Suprapubic skin (tissue), 4 donors: ENCODE results near the gene SSR4. TPM values are rescaled to one million over a fixed set of nuclear protein-coding genes. Genes with fewer than 3 reads are reported as not detected.

Experiments used
- DNase-seq, 2 donors: peaks; one replicate each; pipeline ENCODE4 v3.0.0-alpha.2; 2019; ENCODE audit warnings: low spot score in 2 of 2
- H3K27ac ChIP-seq: fragments of 200-600 bp; sonication (generic); one replicate; pipeline ENCODE4 v1.5.1; 2019
- H3K27me3 ChIP-seq: fragments of 200-600 bp; sonication (generic); one replicate; pipeline ENCODE4 v1.5.1; 2019
- H3K36me3 ChIP-seq: fragments of 200-600 bp; sonication (generic); one replicate; pipeline ENCODE4 v1.5.1; 2019
- H3K4me1 ChIP-seq: fragments of 200-600 bp; sonication (generic); one replicate; pipeline ENCODE4 v1.5.1; 2019
- H3K4me3 ChIP-seq: fragments of 200-600 bp; sonication (generic); one replicate; pipeline ENCODE4 v1.5.1; 2019; ENCODE audit warnings: mild to moderate bottlenecking
- H3K9me3 ChIP-seq: fragments of 200-600 bp; sonication (generic); one replicate; pipeline ENCODE4 v1.5.1; 2019
- EP300 ChIP-seq: sonication (generic); formaldehyde crosslinking; IDR thresholded peaks from one replicate; pipeline ENCODE4 v1.6.1; 2017; ENCODE audit warnings: antibody characterized with exemption
- POLR2A ChIP-seq, 2 donors: fragments of 450-650 bp; IDR thresholded peaks; one replicate each; pipeline ENCODE4 v1.6.1; 2017; ENCODE audit warnings: antibody characterized with exemption in 2 of 2, mild to moderate bottlenecking in 2 of 2, moderate library complexity in 2 of 2
- POLR2AphosphoS5 ChIP-seq, 3 donors: sonication (generic); formaldehyde crosslinking; IDR thresholded peaks; one replicate each; pipeline ENCODE4 v1.6.1; 2017; ENCODE audit warnings: antibody characterized with exemption in 3 of 3
- WGBS: methylation state at CpG from one replicate; pipeline ENCODE4 v1.1.5; 2018; 5-methylcytosine and 5-hydroxymethylcytosine counted together
- total RNA-seq, 4 donors: library from RNA; depleted of rRNA; stranded (reverse); fragments of >200 nt; gene quantifications; one replicate each; pipeline ENCODE4 v1.1.0, GENCODE V29; 2016
- TF ChIP-seq, protein P1 (sequence below), 2 donors: fragments of 200-600 bp in 1 of 2; fragments of 450-650 bp in 1 of 2; sonication (generic) in 1 of 2; IDR thresholded peaks; one replicate each; pipeline ENCODE4 v1.5.1; 2016 to 2019; ENCODE audit warnings: antibody characterized with exemption in 2 of 2, mild to moderate bottlenecking in 1 of 2, moderate library complexity in 1 of 2

The SSR4 gene
- total RNA-seq, 4 donors from 2014 or later: 86.7 to 200 (median 150) TPM

- Histone ChIP-seq H3K27ac (no peak overlapping the region), H3K27me3 (peaks cover 3% of the 10 kb centered on the region), H3K36me3 (no peaks in the 10 kb centered on the region), H3K4me1 (no peaks in the 10 kb centered on the region), H3K9me3 (no peaks in the 10 kb centered on the region), H3K4me3 (no peak overlapping the region)
- DNase-seq: no peak
- WGBS: 39% methylated on average over 6 of the region's 6 CpGs
- TF ChIP-seq POLR2AphosphoS5 (IDR thresholded peaks at IDR 0.05): no peak
- no peak for TF ChIP-seq EP300
- TF ChIP-seq, protein P1, sequence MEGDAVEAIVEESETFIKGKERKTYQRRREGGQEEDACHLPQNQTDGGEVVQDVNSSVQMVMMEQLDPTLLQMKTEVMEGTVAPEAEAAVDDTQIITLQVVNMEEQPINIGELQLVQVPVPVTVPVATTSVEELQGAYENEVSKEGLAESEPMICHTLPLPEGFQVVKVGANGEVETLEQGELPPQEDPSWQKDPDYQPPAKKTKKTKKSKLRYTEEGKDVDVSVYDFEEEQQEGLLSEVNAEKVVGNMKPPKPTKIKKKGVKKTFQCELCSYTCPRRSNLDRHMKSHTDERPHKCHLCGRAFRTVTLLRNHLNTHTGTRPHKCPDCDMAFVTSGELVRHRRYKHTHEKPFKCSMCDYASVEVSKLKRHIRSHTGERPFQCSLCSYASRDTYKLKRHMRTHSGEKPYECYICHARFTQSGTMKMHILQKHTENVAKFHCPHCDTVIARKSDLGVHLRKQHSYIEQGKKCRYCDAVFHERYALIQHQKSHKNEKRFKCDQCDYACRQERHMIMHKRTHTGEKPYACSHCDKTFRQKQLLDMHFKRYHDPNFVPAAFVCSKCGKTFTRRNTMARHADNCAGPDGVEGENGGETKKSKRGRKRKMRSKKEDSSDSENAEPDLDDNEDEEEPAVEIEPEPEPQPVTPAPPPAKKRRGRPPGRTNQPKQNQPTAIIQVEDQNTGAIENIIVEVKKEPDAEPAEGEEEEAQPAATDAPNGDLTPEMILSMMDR (IDR thresholded peaks at IDR 0.05): no peak
- no peak for TF ChIP-seq POLR2A (IDR thresholded peaks at IDR 0.05)
These were observed 50.7 kb downstream of the SSR4 start for GRCh38 chrX:153845195-153845594.

GRCh38 chrX:153845842-153846241, 51.4 kb downstream of the SSR4 start:
- TF ChIP-seq POLR2AphosphoS5 (IDR thresholded peaks at IDR 0.05): no peak
- TF ChIP-seq EP300: no peak
- TF ChIP-seq, protein P1 (IDR thresholded peaks at IDR 0.05): no peak
- no peak for TF ChIP-seq POLR2A (IDR thresholded peaks at IDR 0.05)
- peaks cover 3% of the 10 kb centered on the region for H3K27me3 ChIP-seq
- no peak for DNase-seq
- 29% methylated on average over 3 of the region's 3 CpGs for WGBS
- H3K9me3 ChIP-seq: no peaks in the 10 kb centered on the region
- no peaks in the 10 kb centered on the region for H3K4me1 ChIP-seq
- no peaks in the 10 kb centered on the region for H3K36me3 ChIP-seq
- no peak overlapping the region for H3K4me3 ChIP-seq
- no peak overlapping the region for H3K27ac ChIP-seq

Other genes with a start within 250 kb of the SSR4 start
- gene CCNQ, start 195.5 kb upstream of the SSR4 start, total RNA-seq: 10 to 100 TPM; 16.4 to 33.2 (median 29.3) TPM
- gene DUSP9, start 147.5 kb upstream of the SSR4 start, total RNA-seq: under 1 TPM in 2 of 4 donors, not detected in 2; 0.19 to 0.48 TPM
- 1 to 10 TPM; 1.2 to 1.8 (median 1.4) TPM for gene PNCK, start 120.9 kb upstream of the SSR4 start, total RNA-seq
- gene SLC6A8, start 106.7 kb upstream of the SSR4 start, total RNA-seq: 10 to 100 TPM; 26.1 to 74.1 (median 45.2) TPM
- 100 to 1,000 TPM; 112 to 170 (median 167) TPM for gene BCAP31, start 70.3 kb upstream of the SSR4 start, total RNA-seq
- gene ABCD1, start 69.8 kb upstream of the SSR4 start, total RNA-seq: 1 to 10 TPM; 5.9 to 9.4 (median 7.4) TPM
- 10 to 100 TPM; 13.5 to 23.9 (median 19.8) TPM for gene PLXNB3, start 30.4 kb upstream of the SSR4 start, total RNA-seq
- 1 to 10 TPM in 2 of 4 donors, under 1 TPM in 2; 0.42 to 3.1 (median 1.2) TPM for gene SRPK3, start 13.6 kb upstream of the SSR4 start, total RNA-seq
- gene IDH3G, start 293 bp upstream of the SSR4 start, total RNA-seq: 100 to 1,000 TPM in 1 of 4 donors, 10 to 100 TPM in 3; 58.1 to 105 (median 93.8) TPM
- gene PDZD4, start 35.9 kb downstream of the SSR4 start, total RNA-seq: 1 to 10 TPM; 2.0 to 6.3 (median 3.0) TPM
- 10 to 100 TPM in 1 of 4 donors, 1 to 10 TPM in 3; 4.1 to 10.4 (median 8.5) TPM for gene L1CAM, start 91.5 kb downstream of the SSR4 start, total RNA-seq
- 1 to 10 TPM in 3 of 4 donors, under 1 TPM in 1; 0.78 to 2.4 (median 1.5) TPM for gene AVPR2, start 110.0 kb downstream of the SSR4 start, total RNA-seq
- gene ARHGAP4, start 131.6 kb downstream of the SSR4 start, total RNA-seq: 10 to 100 TPM in 2 of 4 donors, 1 to 10 TPM in 2; 4.8 to 17.6 (median 9.6) TPM
- 10 to 100 TPM; 58.5 to 97.2 (median 73.0) TPM for gene NAA10, start 140.4 kb downstream of the SSR4 start, total RNA-seq
- 1 to 10 TPM; 1.7 to 9.9 (median 4.6) TPM for gene RENBP, start 150.0 kb downstream of the SSR4 start, total RNA-seq
- 10 to 100 TPM; 51.9 to 72.2 (median 55.3) TPM for gene HCFC1, start 177.2 kb downstream of the SSR4 start, total RNA-seq
- 10 to 100 TPM in 1 of 4 donors, 1 to 10 TPM in 3; 7.8 to 10.7 (median 8.6) TPM for gene TMEM187, start 178.1 kb downstream of the SSR4 start, total RNA-seq
- gene IRAK1, start 225.2 kb downstream of the SSR4 start, total RNA-seq: 10 to 100 TPM; 51.3 to 61.5 (median 58.3) TPM